OCI-LY1 (cell line): ENCODE data around the gene FIS1.

Source experiments
- H2AFZ ChIP-seq: fragments of 200-600 bp; sonication (generic), shearing (Covaris generic); 2 replicates; pipeline ENCODE4 v1.6.0; 2014; ENCODE audit warnings: antibody characterized with exemption, mild to moderate bottlenecking, low read length
- H3F3A ChIP-seq: fragments of 200-600 bp; sonication (generic), shearing (Covaris generic); 2 replicates; pipeline ENCODE4 v1.6.0; 2014; ENCODE audit warnings: mild to moderate bottlenecking, antibody characterized with exemption, low read length, moderate library complexity; ENCODE audit not compliant: insufficient read depth
- H3K27ac ChIP-seq: fragments of 200-600 bp; sonication (generic); 2 replicates; pipeline ENCODE4 v1.5.1; 2014; ENCODE audit warnings: low read length, mixed run types, mild to moderate bottlenecking, low read depth; ENCODE audit not compliant: poor library complexity, severe bottlenecking
- H3K27me3 ChIP-seq: fragments of 200-600 bp; sonication (generic); 2 replicates; pipeline ENCODE4 v1.6.0; 2014; ENCODE audit warnings: antibody characterized with exemption, mild to moderate bottlenecking, low read length, moderate library complexity; ENCODE audit not compliant: insufficient read depth
- H3K36me3 ChIP-seq: fragments of 200-600 bp; sonication (generic); 2 replicates; pipeline ENCODE4 v1.6.1; 2014; ENCODE audit warnings: mild to moderate bottlenecking, antibody characterized with exemption, low read length, moderate library complexity, mixed read lengths; ENCODE audit not compliant: insufficient read depth
- H3K4me1 ChIP-seq: fragments of 200-600 bp; sonication (generic); 2 replicates; pipeline ENCODE4 v1.5.1; 2014; ENCODE audit warnings: mild to moderate bottlenecking, low read length, moderate library complexity; ENCODE audit not compliant: insufficient read depth, severe bottlenecking
- H3K4me2 ChIP-seq: fragments of 200-600 bp; sonication (generic), shearing (Covaris generic); 2 replicates; pipeline ENCODE4 v1.6.1; 2014; ENCODE audit warnings: low read length
- H3K4me3 ChIP-seq: fragments of 200-600 bp; sonication (generic); 2 replicates; pipeline ENCODE4 v1.5.1; 2014; ENCODE audit warnings: low read length, low read depth, mild to moderate bottlenecking, mixed read lengths; ENCODE audit not compliant: poor library complexity, severe bottlenecking
- H3K79me2 ChIP-seq: fragments of 200-600 bp; shearing (Covaris generic); 2 replicates; pipeline ENCODE4 v1.6.1; 2016; ENCODE audit warnings: mixed run types, low read length, mixed read lengths; ENCODE audit not compliant: insufficient read depth
- H3K9ac ChIP-seq: fragments of 200-600 bp; sonication (generic), shearing (Covaris generic); 2 replicates; pipeline ENCODE4 v1.6.1; 2014; ENCODE audit warnings: mild to moderate bottlenecking, low read length, mixed read lengths
- H3K9me2 ChIP-seq: fragments of 200-600 bp; sonication (generic), shearing (Covaris generic); 2 replicates; pipeline ENCODE4 v1.6.1; 2014; ENCODE audit warnings: low read depth, mild to moderate bottlenecking, low read length, mixed read lengths
- H3K9me3 ChIP-seq: fragments of 200-600 bp; shearing (Covaris generic); 2 replicates; pipeline ENCODE4 v1.6.1; 2014; ENCODE audit warnings: low read length, mixed read lengths
- H4K20me1 ChIP-seq: fragments of 200-600 bp; sonication (generic), shearing (Covaris generic); 2 replicates; pipeline ENCODE4 v1.6.0; 2016; ENCODE audit warnings: mild to moderate bottlenecking, low read length; ENCODE audit not compliant: insufficient read depth
- EZH2 ChIP-seq: fragments of 200-600 bp; sonication (generic), shearing (Covaris generic); IDR thresholded peaks from 2 replicates; pipeline ENCODE4 v1.8.0; 2017; ENCODE audit warnings: borderline replicate concordance, mixed run types, mild to moderate bottlenecking, antibody characterized with exemption, low read length, moderate library complexity, mixed read lengths
- TF ChIP-seq, protein P1 (sequence below): fragments of 200-600 bp; sonication (generic), shearing (Covaris generic); IDR thresholded peaks from 2 replicates; pipeline ENCODE4 v1.5.1; 2017; ENCODE audit warnings: mild to moderate bottlenecking, antibody characterized with exemption, low read length, moderate library complexity, mixed read lengths

The FIS1 gene

GRCh38 chr7:101231644-101232043 is 13.2 kb downstream of the FIS1 start:
- Histone ChIP-seq H4K20me1 (no peaks in the 10 kb centered on the region), H3K4me1 (peaks cover 10% of the 10 kb centered on the region), H3F3A (no peaks in the 10 kb centered on the region), H3K4me3 (no peak overlapping the region), H3K27me3 (no peaks in the 10 kb centered on the region), H3K36me3 (peaks cover 14% of the 10 kb centered on the region), H3K9me2 (no peaks in the 10 kb centered on the region), H2AFZ (no peak overlapping the region), H3K9ac (no peak overlapping the region), H3K9me3 (no peaks in the 10 kb centered on the region), H3K27ac (no peak overlapping the region), H3K79me2 (no peaks in the 10 kb centered on the region), H3K4me2 (no peak overlapping the region)
- TF ChIP-seq, protein P1, sequence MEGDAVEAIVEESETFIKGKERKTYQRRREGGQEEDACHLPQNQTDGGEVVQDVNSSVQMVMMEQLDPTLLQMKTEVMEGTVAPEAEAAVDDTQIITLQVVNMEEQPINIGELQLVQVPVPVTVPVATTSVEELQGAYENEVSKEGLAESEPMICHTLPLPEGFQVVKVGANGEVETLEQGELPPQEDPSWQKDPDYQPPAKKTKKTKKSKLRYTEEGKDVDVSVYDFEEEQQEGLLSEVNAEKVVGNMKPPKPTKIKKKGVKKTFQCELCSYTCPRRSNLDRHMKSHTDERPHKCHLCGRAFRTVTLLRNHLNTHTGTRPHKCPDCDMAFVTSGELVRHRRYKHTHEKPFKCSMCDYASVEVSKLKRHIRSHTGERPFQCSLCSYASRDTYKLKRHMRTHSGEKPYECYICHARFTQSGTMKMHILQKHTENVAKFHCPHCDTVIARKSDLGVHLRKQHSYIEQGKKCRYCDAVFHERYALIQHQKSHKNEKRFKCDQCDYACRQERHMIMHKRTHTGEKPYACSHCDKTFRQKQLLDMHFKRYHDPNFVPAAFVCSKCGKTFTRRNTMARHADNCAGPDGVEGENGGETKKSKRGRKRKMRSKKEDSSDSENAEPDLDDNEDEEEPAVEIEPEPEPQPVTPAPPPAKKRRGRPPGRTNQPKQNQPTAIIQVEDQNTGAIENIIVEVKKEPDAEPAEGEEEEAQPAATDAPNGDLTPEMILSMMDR: no peak
- TF ChIP-seq EZH2: no peak

DNA sequence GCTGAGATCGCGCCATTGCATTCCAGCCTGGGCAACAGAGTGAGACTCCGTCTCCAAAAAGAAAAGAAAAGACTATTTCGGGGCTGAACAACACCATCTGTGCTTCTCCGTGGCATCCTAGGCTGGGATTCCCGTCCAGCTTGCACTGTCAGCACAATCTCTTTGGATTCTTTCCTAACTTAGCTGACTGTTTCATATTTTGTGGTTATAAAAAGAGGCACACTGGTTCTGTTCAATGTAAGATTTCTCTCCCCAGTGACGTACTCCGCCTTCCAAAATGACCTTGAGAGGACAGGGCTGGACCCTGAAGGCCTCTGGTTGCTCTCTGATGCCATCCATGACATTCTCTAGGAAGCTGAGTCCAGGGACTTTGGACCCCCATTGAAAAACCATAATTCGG is 18.2 kb downstream of the FIS1 start:
- no peak overlapping the region for H3K9ac ChIP-seq
- H3K79me2 ChIP-seq: no peaks in the 10 kb centered on the region
- TF ChIP-seq, protein P1: no peak
- TF ChIP-seq EZH2: no peak
- no peak overlapping the region for H3K4me3 ChIP-seq
- no peak overlapping the region for H3K4me2 ChIP-seq
- H3K27me3 ChIP-seq: no peaks in the 10 kb centered on the region
- H3K36me3 ChIP-seq: peaks cover 48% of the 10 kb centered on the region
- H3K27ac ChIP-seq: no peak overlapping the region
- no peaks in the 10 kb centered on the region for H4K20me1 ChIP-seq
- no peaks in the 10 kb centered on the region for H3K9me3 ChIP-seq
- H3K4me1 ChIP-seq: peaks cover 10% of the 10 kb centered on the region
- H2AFZ ChIP-seq: no peak overlapping the region
- H3F3A ChIP-seq: no peaks in the 10 kb centered on the region
- no peaks in the 10 kb centered on the region for H3K9me2 ChIP-seq

- H3F3A ChIP-seq: no peaks in the 10 kb centered on the region
- H3K9ac ChIP-seq: no peak overlapping the region
- H3K79me2 ChIP-seq: no peaks in the 10 kb centered on the region
- H3K4me2 ChIP-seq: no peak overlapping the region
- peaks cover 44% of the 10 kb centered on the region for H3K36me3 ChIP-seq
- no peaks in the 10 kb centered on the region for H4K20me1 ChIP-seq
- no peaks in the 10 kb centered on the region for H3K27me3 ChIP-seq
- no peaks in the 10 kb centered on the region for H3K9me2 ChIP-seq
- no peak overlapping the region for H3K4me3 ChIP-seq
- peaks cover 10% of the 10 kb centered on the region for H3K4me1 ChIP-seq
- no peaks in the 10 kb centered on the region for H3K9me3 ChIP-seq
- TF ChIP-seq EZH2: no peak
- TF ChIP-seq, protein P1: no peak
- H2AFZ ChIP-seq: no peak overlapping the region
- H3K27ac ChIP-seq: no peak overlapping the region
Measured at GRCh38 chr7:101225650-101226049, 19.2 kb downstream of the FIS1 start.
